ENCODE data around the gene CACTIN.

DNA sequence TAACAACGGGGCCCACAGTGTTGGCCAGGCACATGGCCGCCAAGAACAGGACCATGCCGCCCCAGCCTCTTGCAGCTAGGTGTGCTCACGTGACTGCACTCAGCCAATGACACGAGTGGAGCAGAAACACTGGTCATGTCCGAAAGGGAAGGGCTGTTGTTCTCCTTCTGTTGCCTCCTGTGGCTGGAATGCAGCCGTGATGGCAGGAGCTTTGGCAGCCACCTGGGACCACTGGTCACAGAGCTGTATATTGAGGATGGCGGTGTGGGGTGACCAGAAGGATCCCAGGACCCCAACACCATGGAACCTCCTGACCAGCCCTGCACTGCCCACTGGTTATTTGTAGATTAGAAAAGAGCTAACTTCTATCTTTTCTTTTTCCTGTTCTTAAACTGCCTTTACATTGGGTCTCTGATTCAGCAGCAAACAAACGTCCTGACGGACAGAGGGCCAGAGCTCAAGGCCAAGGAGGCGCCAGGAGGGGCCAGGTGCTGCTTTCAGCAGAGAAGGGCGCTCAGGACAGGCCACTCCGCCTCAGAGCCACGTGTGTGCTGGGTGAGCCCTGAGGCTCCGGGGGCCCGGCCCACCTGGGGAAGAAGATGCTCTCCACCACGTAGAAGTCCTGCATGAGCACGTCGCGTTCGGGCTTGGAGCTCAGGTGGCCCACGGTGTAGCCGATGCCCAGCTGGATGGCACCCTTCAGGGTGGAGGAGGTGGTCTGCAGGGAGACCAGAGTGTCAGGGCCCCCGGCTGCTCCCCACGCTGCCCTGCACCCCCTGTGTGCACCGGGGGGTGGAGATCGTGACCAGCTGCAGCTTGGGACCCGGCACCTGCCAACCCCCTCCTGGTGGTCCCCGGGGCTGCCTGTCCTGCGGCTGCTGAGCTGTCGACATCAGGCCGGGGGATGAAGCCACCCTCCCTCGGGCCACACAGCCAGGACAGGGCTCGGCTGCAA, 35.0 kb upstream of the CACTIN start:
- TF ChIP-seq, protein P1, sequence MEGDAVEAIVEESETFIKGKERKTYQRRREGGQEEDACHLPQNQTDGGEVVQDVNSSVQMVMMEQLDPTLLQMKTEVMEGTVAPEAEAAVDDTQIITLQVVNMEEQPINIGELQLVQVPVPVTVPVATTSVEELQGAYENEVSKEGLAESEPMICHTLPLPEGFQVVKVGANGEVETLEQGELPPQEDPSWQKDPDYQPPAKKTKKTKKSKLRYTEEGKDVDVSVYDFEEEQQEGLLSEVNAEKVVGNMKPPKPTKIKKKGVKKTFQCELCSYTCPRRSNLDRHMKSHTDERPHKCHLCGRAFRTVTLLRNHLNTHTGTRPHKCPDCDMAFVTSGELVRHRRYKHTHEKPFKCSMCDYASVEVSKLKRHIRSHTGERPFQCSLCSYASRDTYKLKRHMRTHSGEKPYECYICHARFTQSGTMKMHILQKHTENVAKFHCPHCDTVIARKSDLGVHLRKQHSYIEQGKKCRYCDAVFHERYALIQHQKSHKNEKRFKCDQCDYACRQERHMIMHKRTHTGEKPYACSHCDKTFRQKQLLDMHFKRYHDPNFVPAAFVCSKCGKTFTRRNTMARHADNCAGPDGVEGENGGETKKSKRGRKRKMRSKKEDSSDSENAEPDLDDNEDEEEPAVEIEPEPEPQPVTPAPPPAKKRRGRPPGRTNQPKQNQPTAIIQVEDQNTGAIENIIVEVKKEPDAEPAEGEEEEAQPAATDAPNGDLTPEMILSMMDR (IDR thresholded peaks at IDR 0.05), result no peak
- TF ChIP-seq EP300 (IDR thresholded peaks at IDR 0.05) (no peak), POLR2A (IDR thresholded peaks at IDR 0.05; ENCODE audit: low read depth) (no peak), POLR2AphosphoS5 (IDR thresholded peaks at IDR 0.05) (no peak)
